Stimulated activated CD8-positive, alpha-beta memory T cell treated with anti-CD3 and anti-CD28 coated beads, Interleukin-7, amount 100 ng/mL, for 1 hour (primary cell): ENCODE measurements around the gene SYNPO2L.
"Not testable (repeated sequence)": the region's sequence is repeated elsewhere in the genome, so short reads cannot be mapped to it uniquely, and the experiment has no call there.

ENCODE experiments used
- DNase-seq, 2 donors: peaks; one replicate each; pipeline ENCODE4 v3.0.0-alpha.2; 2020; ENCODE audit warnings: low read depth in 2 of 2

SYNPO2L gene

DNA sequence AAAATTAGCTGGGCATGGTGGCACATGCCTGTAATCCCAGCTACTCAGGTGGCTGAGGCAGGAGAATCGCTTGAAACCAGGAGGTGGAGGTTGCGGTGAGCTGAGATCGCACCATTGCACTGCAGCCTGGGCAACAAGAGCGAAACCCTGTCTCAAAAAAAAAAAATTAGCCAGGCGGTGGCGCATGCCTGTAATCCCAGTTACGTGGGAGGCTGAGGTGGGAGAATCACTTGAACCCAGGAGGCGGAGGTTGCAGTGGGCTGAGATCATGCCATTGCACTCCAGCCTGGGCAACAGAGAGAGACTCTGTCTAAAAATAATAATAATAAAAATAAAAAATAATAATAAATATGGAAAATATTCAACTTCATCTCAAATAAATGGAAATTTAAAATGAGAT lies 38.7 kb downstream of the SYNPO2L start:
- not testable (repeated sequence) for DNase-seq

DNA sequence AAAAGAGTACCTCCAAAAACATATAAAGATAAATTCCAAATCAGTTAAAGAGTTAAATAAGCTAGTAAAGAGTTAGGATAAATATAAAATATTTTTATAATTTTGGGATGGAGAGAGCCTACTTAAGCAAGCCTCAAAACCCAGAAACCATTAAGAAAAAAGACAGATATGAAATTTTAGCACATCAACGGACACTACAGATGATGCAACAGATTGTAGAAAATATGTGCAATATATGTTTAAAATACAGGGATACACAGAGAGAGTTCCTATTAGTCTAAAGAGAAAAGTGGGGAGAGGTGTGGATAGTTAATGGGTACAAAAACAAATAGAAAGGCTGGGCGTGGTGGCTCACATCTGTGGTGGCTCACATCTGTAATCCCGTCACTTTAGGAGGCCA lies 41.1 kb downstream of the SYNPO2L start:
- no peak for DNase-seq

GRCh38 chr10:73609116-73609515 lies 46.7 kb downstream of the SYNPO2L start:
- DNase-seq = no peak

DNA sequence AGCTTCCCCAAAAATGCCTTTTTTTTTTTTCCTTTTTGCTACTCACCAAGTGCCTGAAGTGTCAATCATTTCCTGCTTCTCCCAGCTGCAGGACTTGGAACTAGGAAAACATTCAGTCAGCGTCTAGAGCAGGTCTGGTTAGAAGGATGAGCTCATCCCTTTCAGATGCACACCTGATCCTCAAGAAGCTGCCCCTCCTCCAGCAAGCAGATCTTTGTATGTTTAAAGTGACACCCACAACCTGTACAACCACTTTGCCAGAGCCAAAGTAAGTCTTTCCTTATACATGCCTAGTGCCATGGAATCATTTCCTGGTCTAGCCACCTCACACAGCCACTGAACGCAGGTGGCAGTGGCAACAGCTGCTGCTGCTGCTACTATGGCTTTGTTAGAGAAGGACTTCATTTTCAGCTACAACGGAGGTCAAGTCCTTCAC lies 54.3 kb downstream of the SYNPO2L start:
- no peak for DNase-seq

DNA sequence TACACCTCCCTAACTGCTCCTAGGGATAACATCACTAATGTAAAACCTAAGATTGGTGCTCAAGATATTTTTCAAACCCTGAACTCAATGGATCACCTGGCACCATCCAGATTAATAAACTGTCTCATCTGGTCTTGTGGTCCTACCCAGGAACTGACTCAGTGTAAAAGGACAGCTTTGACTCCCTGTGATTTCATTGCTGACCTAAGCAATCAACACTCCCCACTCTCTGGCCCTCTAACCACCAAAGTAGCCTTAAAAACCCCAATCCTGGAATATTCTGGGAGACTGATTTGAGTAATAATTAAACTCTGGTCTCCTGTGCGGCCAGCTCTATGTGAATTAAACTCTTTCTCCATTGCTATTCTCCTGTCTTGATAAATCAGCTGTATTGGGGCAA lies 58.5 kb downstream of the SYNPO2L start:
- no peak for DNase-seq
